Chondrocyte (in vitro differentiated cells): ENCODE measurements around the gene ANTXR1. TPM values are rescaled to one million over a fixed set of nuclear protein-coding genes. Genes with fewer than 3 reads are reported as not detected.
A peak's percentile ranks its signal among the peaks of the same experiment; 100 is the strongest.

Experiments used
- DNase-seq: peaks from one replicate; pipeline ENCODE4 v3.0.0; 2021; ENCODE audit warnings: mixed read lengths, low spot score
- H3K27ac Mint-ChIP-seq: one replicate; pipeline ENCODE4 v1.8.0; 2021; ENCODE audit warnings: mild to moderate bottlenecking, moderate library complexity, mixed read lengths; ENCODE audit not compliant: unreplicated experiment
- H3K27me3 Mint-ChIP-seq: 2 replicates; pipeline ENCODE4 v1.8.0; 2021; ENCODE audit warnings: low read depth, mixed read lengths
- H3K36me3 Mint-ChIP-seq: 2 replicates; pipeline ENCODE4 v1.8.0; 2021; ENCODE audit warnings: low read depth, mixed read lengths
- H3K4me1 Mint-ChIP-seq: 2 replicates; pipeline ENCODE4 v1.8.0; 2021; ENCODE audit warnings: low read depth, mild to moderate bottlenecking, mixed read lengths
- H3K4me3 Mint-ChIP-seq: one replicate; pipeline ENCODE4 v1.8.0; 2021; ENCODE audit warnings: mild to moderate bottlenecking, moderate library complexity, mixed read lengths; ENCODE audit not compliant: unreplicated experiment
- H3K9me3 Mint-ChIP-seq: 2 replicates; pipeline ENCODE4 v1.8.0; 2021; ENCODE audit warnings: low read depth, mixed read lengths
- CTCF ChIP-seq: fragments of 200-600 bp; sonication (generic); IDR thresholded peaks from 2 replicates; pipeline ENCODE4 v1.5.0; 2021; ENCODE audit warnings: antibody characterized with exemption, mild to moderate bottlenecking, moderate library complexity
- total RNA-seq: library from RNA; stranded (reverse); gene quantifications from 3 replicates; pipeline ENCODE4 v1.2.1, GENCODE V29; 2021

ANTXR1 gene
- total RNA-seq, 1 donor from 2014 or later = 351 TPM

DNA sequence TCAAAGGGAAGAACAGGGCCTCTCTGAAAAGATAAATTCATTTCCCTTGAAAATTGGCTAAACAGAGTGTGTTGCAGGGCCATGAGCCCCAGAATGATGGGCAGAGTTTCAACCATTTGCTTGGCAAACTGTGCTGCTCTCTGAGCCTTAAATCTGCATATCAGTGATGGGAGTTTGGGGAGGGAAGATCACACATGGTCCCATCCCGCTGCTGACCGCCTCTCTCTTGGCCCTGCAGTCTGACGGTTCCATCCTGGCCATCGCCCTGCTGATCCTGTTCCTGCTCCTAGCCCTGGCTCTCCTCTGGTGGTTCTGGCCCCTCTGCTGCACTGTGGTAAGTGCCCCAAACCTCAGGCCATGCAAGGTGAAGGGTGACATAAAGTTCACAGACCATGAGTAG lies 139.0 kb downstream of the ANTXR1 start:
- peaks cover 3% of the 10 kb centered on the region for H3K36me3 Mint-ChIP-seq
- H3K4me1 Mint-ChIP-seq = peaks cover 66% of the 10 kb centered on the region
- DNase-seq = no peak
- H3K27me3 Mint-ChIP-seq = no peaks in the 10 kb centered on the region
- no peak overlapping the region for H3K4me3 Mint-ChIP-seq
- TF ChIP-seq CTCF = no peak
- H3K27ac Mint-ChIP-seq = peak overlapping the region; percentile 76
- no peaks in the 10 kb centered on the region for H3K9me3 Mint-ChIP-seq

DNA sequence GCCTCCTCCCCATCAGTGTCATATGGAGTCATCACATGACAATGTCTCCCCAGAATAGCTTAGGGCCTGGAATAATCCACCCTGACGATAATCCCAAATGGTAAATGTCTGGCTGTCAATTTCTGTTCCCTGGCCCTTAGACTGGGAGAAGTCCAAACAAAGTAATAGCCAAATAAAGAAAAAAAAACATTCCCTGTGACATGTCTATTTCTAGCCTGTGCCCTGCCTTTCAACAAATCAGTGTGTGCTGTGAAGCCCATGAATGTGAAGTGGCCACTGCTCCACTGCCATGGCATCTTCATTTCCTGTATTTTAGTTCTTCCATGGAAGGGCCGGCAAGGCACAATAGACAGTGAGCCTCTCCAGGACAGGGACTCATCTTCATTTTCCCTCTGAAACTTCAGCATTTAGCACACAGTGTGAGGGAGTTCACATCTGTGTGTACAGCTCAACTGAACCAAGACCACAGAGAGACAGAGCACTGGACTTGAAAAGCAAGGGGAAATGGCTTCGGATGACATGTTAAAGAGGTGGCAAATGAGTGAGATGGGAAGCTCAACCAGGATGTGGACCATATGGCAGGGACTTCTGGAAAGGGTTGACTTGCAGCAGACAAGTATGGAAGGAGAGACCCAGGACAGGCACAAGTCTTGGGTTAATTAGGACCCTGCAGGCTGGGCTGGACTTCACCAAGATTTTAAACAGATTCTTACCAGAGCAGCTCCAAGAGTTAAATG lies 140.0 kb downstream of the ANTXR1 start:
- Mint-ChIP-seq H3K27me3 (no peaks in the 10 kb centered on the region), H3K27ac (peak overlapping the region; percentile 93), H3K36me3 (peaks cover 3% of the 10 kb centered on the region), H3K4me1 (peaks cover 62% of the 10 kb centered on the region), H3K9me3 (no peaks in the 10 kb centered on the region), H3K4me3 (peak overlapping the region; percentile 4)
- TF ChIP-seq CTCF = no peak
- DNase-seq = no peak

DNA sequence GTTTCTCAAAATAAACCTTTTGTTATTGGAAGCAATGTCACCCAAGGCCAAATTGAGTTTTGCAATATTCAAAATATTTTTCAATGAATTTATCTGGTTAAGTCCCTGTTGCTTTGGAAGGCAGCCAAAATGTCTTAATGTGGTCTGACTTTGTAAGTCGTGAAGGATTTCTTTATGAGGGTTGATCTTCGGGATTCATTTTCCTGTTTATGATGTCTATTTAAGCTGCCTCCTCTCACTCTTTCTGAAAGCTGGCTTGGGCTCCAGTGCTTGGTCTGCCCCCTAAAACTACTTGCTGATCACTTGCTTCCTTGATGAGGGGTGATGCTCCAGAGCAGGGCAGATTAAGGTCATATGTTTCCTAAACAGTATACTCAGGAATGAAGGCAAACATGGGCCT lies 141.1 kb downstream of the ANTXR1 start:
- DNase-seq = no peak
- peak overlapping the region; percentile 92 for H3K27ac Mint-ChIP-seq
- H3K36me3 Mint-ChIP-seq = peaks cover 3% of the 10 kb centered on the region

DNA sequence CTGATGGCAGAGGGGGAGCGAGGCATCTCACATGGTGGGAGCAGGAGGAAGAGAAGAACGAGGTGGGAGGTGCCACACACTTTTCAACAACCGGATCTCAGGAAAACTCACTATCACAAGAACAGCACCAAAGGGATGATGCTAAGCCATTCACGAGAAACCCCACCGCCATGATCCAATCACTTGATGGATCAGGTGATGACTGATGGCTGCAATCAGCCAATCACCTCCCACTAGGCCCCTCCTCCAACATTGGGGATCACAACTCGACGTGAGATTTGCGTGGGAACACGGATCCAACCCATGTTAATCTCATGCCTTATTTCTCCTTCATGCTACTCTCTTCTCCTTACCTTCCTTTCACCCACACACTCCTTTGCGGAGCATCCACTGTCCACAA lies 143.6 kb downstream of the ANTXR1 start:
- Mint-ChIP-seq H3K27me3 (no peaks in the 10 kb centered on the region), H3K27ac (no peak overlapping the region), H3K36me3 (peaks cover 14% of the 10 kb centered on the region), H3K4me1 (peaks cover 55% of the 10 kb centered on the region), H3K9me3 (no peaks in the 10 kb centered on the region), H3K4me3 (no peak overlapping the region)
- no peak for TF ChIP-seq CTCF
- DNase-seq = no peak

More for the DNA sequence above, 141.1 kb downstream of the ANTXR1 start:
- H3K27me3 Mint-ChIP-seq = no peaks in the 10 kb centered on the region
- no peak for TF ChIP-seq CTCF
- H3K4me1 Mint-ChIP-seq = peaks cover 53% of the 10 kb centered on the region
- H3K9me3 Mint-ChIP-seq = no peaks in the 10 kb centered on the region
- H3K4me3 Mint-ChIP-seq = no peak overlapping the region

- Mint-ChIP-seq H3K4me3 (no peak overlapping the region), H3K36me3 (peaks cover 14% of the 10 kb centered on the region), H3K27me3 (no peaks in the 10 kb centered on the region), H3K4me1 (peaks cover 55% of the 10 kb centered on the region), H3K9me3 (no peaks in the 10 kb centered on the region), H3K27ac (no peak overlapping the region)
- TF ChIP-seq CTCF = no peak
- no peak for DNase-seq
Measured at GRCh38 chr2:69157441-69157840, 144.5 kb downstream of the ANTXR1 start.
